ENCODE data around the gene CAPN1. TPM values are rescaled to one million over a fixed set of nuclear protein-coding genes. Genes with fewer than 3 reads are reported as not detected.
A peak's percentile ranks its signal among the peaks of the same experiment; 100 is the strongest.

The CAPN1 gene
- total and polyA plus RNA-seq, 2 of the 13 experiments (the other 11 are each of a cell fraction or from before 2014, with no cell fraction given): 57.3 to 82.6 TPM

GRCh38 chr11:65134240-65134951 is 47.3 kb upstream of the CAPN1 start, which contains the start of gene SYVN1 (continued):
- TF ChIP-seq, protein P1, sequence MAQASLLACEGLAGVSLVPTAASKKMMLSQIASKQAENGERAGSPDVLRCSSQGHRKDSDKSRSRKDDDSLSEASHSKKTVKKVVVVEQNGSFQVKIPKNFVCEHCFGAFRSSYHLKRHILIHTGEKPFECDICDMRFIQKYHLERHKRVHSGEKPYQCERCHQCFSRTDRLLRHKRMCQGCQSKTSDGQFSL (CRISPR knock-in tag; IDR thresholded peaks at IDR 0.05): peak; percentile 45; the same call in 1 of the 2 replicates
- TF ChIP-seq, protein P2, sequence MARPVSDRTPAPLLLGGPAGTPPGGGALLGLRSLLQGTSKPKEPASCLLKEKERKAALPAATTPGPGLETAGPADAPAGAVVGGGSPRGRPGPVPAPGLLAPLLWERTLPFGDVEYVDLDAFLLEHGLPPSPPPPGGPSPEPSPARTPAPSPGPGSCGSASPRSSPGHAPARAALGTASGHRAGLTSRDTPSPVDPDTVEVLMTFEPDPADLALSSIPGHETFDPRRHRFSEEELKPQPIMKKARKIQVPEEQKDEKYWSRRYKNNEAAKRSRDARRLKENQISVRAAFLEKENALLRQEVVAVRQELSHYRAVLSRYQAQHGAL (CRISPR knock-in tag; IDR thresholded peaks at IDR 0.05; ENCODE audit: not compliant biosample characterization): no peak
- TF ChIP-seq FOXO4 (CRISPR knock-in tag; conservative IDR thresholded peaks at IDR 0.05) (no peak), POLR2A (IDR thresholded peaks at IDR 0.05; ENCODE audit: insufficient read depth in 1 of 2, low read depth in 2 of 2, low read length in 2 of 2) (peak; percentile 74 to 94; a peak in 3 of 4 replicates), HCFC1 (IDR thresholded peaks at IDR 0.05; ENCODE audit: low read depth, low read length) (peak; percentile 26; the same call in 1 of the 2 replicates), HIVEP1 (CRISPR knock-in tag; IDR thresholded peaks at IDR 0.05) (no peak; the same call in 1 of the 2 replicates), ZNF331 (CRISPR knock-in tag; IDR thresholded peaks at IDR 0.05) (0 out of 2 replicates have a peak, but pooled peaks have one; percentile 44), MIXL1 (CRISPR knock-in tag; IDR thresholded peaks at IDR 0.05) (peak; percentile 54; the same call in 1 of the 2 replicates), TEAD2 (CRISPR knock-in tag; IDR thresholded peaks at IDR 0.05) (no peak), ZNF263 (CRISPR knock-in tag; IDR thresholded peaks at IDR 0.05) (no peak), HDAC2 (CRISPR knock-in tag; IDR thresholded peaks at IDR 0.05) (peak; percentile 49; the same call in 1 of the 2 replicates), MTA3 (CRISPR knock-in tag; IDR thresholded peaks at IDR 0.05) (no peak), MED13 (CRISPR knock-in tag; IDR thresholded peaks at IDR 0.05) (no peak; the same call in 1 of the 2 replicates), HOXA5 (CRISPR knock-in tag; IDR thresholded peaks at IDR 0.05) (no peak; the same call in 1 of the 2 replicates), ZNF644 (CRISPR knock-in tag; IDR thresholded peaks at IDR 0.05; ENCODE audit: low read depth) (no peak), MXI1 (IDR thresholded peaks at IDR 0.05; ENCODE audit: borderline replicate concordance, low read depth, low read length) (peak; percentile 64; the same call in 1 of the 3 replicates), SMYD3 (CRISPR knock-in tag; IDR thresholded peaks at IDR 0.05) (no peak; the same call in 1 of the 2 replicates), HOXA3 (CRISPR knock-in tag; IDR thresholded peaks at IDR 0.05) (peak; percentile 89), KLF11 (CRISPR knock-in tag; IDR thresholded peaks at IDR 0.05) (0 out of 2 replicates have a peak, but pooled peaks have one; percentile 65), AGO1 (IDR thresholded peaks at IDR 0.05; ENCODE audit: low read depth, low read length, poor library complexity, severe bottlenecking) (no peak)
- TF ChIP-seq, protein P3, sequence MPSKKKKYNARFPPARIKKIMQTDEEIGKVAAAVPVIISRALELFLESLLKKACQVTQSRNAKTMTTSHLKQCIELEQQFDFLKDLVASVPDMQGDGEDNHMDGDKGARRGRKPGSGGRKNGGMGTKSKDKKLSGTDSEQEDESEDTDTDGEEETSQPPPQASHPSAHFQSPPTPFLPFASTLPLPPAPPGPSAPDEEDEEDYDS (CRISPR knock-in tag; IDR thresholded peaks at IDR 0.05): peak; percentile 77
- TF ChIP-seq, protein P4, sequence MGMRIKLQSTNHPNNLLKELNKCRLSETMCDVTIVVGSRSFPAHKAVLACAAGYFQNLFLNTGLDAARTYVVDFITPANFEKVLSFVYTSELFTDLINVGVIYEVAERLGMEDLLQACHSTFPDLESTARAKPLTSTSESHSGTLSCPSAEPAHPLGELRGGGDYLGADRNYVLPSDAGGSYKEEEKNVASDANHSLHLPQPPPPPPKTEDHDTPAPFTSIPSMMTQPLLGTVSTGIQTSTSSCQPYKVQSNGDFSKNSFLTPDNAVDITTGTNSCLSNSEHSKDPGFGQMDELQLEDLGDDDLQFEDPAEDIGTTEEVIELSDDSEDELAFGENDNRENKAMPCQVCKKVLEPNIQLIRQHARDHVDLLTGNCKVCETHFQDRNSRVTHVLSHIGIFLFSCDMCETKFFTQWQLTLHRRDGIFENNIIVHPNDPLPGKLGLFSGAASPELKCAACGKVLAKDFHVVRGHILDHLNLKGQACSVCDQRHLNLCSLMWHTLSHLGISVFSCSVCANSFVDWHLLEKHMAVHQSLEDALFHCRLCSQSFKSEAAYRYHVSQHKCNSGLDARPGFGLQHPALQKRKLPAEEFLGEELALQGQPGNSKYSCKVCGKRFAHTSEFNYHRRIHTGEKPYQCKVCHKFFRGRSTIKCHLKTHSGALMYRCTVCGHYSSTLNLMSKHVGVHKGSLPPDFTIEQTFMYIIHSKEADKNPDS (CRISPR knock-in tag; IDR thresholded peaks at IDR 0.05): no peak
- TF ChIP-seq, protein P5, sequence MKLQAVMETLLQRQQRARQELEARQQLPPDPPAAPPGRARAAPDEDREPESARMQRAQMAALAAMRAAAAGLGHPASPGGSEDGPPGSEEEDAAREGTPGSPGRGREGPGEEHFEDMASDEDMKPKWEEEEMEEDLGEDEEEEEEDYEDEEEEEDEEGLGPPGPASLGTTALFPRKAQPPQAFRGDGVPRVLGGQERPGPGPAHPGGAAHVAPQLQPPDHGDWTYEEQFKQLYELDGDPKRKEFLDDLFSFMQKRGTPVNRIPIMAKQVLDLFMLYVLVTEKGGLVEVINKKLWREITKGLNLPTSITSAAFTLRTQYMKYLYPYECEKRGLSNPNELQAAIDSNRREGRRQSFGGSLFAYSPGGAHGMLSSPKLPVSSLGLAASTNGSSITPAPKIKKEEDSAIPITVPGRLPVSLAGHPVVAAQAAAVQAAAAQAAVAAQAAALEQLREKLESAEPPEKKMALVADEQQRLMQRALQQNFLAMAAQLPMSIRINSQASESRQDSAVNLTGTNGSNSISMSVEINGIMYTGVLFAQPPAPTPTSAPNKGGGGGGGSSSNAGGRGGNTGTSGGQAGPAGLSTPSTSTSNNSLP (IDR thresholded peaks at IDR 0.05; ENCODE audit: low read depth, low read length): 0 out of 2 replicates have a peak, but pooled peaks have one; percentile 50
